ENCODE measurements around the gene RNF224.
A peak's percentile ranks its signal among the peaks of the same experiment; 100 is the strongest.
"Not testable (repeated sequence)": the region's sequence is repeated elsewhere in the genome, so short reads cannot be mapped to it uniquely, and the experiment has no call there.

Gene RNF224

DNA sequence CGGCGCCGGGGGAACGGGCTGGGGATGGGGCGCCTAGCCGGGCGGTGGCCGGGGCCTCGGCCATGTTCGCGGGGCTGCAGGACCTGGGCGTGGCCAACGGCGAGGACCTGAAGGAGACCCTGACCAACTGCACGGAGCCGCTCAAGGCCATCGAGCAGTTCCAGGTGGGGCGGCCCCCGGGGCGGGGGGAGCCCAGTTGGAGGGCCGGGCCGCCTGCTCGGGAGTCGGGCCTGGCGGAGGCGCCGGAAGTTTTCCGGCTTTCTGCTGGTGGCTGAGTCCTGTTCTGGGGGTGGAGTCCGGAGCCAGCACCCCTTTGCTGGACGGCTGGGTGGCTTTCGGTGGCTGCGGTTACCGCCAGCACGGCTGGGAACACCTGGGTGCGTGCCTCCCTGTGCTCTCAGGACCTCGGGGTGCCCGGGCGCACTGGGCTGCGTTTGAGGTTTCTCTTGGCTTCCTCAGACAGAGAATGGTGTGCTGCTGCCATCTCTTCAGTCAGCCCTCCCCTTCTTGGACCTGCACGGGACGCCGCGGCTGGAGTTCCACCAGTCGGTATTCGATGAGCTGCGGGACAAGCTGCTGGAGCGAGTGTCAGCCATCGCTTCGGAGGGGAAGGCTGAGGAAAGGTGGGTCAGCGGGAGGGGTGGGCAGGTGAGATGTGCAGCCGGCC, 28.3 kb downstream of the RNF224 start:
- DNase-seq: peak; percentile 28

DNA sequence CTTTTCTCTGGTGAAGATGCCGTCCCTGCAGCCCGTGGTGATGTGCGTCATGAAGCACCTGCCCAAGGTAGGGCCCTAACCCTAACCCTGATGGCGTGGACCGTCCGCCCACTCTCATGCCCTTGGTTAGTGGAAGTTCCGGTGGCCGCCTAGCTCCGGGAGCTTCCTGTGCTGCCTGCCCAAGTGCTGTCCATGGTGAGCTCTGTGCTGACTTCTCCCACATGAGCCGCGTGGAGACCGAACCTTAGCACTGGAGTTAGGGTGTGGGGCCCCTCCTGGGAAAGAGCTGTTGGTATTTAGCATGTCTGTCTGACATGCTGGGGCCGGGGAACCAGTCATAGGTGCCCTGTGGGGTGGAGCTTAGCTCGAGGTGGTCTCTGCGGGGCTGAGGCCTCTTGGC, 29.1 kb downstream of the RNF224 start:
- DNase-seq: no peak

DNA sequence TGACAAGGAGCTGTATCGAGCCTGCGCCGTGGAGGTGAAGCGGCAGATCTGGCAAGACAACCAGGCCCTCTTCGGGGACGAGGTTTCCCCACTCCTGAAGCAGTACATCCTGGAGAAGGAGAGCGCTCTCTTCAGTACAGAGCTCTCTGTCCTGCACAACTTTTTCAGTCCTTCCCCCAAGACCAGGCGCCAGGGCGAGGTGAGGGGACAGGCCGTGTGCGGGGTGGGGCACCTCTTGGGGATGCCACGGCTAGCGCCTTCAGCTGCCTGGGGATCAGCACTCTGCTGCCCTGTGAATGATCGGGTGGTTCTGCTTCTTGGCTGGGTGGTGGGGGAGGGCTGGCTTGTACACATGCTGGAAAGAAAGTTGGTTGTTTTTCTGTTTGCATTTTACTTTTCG, 29.6 kb downstream of the RNF224 start:
- DNase-seq: no peak

DNA sequence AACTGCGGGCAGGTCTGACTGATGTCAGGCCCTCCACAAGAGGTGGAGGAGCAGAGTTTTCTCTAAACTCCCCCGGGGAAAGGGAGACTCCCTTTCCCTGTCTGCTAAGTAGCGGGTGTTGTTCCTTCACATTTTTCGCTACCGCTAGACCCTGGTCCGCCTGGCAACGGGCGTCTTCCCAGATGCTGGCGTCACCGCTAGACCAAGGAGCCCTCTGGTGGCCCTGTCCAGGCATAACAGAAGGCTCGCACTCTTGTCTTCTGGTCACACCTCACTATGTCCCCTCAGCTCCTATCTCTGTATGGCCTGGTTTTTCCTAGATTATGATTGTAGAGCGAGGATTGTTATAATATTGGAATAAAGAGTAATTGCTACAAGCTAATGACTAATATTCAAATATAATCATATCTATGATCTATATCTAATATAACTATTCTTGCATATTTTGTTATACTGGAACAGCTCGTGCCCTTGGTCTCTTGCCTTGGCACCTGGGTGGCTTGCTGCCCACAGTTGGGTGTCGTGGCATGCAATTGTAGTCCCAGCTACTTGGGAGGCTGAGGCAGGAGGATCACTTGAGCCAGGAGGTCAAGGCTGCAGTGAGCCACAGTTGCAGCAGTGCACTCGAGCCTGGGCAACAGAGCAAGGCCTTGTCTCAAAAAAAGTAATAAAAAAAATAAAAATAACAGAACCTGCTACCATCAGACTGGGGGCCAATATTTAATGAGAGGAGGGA, 35.0 kb downstream of the RNF224 start:
- DNase-seq: not testable (repeated sequence)

DNA sequence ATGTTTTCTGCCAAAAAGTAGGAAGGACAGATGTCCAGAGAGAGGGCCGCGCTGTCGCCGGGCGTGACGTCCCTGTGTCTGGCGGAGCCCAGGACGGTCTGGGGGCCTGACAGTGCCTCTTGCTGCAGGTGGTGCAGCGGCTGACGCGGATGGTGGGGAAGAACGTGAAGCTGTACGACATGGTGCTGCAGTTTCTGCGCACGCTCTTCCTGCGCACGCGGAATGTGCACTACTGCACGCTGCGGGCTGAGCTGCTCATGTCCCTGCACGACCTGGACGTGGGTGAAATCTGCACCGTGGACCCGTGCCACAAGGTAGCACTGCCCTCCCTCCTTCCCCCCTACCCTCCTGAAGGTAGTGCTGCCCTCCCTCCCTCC, 35.6 kb downstream of the RNF224 start:
- no peak for DNase-seq

DNA sequence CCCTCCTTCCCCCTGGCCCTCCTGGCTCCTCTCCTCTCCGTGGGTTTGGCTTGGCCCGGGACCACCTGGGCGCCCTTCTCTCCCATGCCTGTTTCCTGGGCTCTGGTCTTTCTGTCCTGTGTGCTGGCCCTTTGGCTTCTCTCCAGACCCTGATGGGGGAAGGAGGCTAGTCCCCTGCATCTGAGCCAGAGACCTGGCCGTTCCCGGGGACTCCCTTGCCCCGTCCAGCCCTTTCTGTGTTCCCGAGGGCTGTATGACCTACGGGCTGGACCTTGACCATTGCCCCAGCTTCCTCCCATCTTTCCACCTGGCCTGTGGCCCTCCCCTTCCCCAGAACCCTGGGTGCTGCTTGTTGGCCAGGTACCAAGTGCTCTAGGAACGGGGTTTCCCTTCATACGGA, 36.2 kb downstream of the RNF224 start:
- DNase-seq: no peak

DNA sequence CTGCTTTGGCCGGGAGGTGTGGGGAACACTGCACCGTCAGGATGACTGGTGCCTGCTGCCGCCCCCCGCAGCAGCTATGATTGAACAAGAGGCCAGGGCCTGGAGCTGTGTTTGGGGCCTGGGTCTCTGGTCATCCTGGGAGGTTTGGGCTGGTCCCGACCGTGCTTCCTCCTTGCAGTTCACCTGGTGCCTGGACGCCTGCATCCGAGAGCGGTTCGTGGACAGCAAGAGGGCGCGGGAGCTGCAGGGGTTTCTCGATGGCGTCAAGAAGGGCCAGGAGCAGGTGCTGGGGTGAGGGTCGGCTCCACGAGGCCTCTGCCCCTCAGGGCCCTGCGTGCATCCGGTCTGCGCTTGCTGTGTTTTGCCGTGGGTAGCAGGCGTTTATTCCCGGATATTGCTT, 36.8 kb downstream of the RNF224 start:
- no peak for DNase-seq

DNA sequence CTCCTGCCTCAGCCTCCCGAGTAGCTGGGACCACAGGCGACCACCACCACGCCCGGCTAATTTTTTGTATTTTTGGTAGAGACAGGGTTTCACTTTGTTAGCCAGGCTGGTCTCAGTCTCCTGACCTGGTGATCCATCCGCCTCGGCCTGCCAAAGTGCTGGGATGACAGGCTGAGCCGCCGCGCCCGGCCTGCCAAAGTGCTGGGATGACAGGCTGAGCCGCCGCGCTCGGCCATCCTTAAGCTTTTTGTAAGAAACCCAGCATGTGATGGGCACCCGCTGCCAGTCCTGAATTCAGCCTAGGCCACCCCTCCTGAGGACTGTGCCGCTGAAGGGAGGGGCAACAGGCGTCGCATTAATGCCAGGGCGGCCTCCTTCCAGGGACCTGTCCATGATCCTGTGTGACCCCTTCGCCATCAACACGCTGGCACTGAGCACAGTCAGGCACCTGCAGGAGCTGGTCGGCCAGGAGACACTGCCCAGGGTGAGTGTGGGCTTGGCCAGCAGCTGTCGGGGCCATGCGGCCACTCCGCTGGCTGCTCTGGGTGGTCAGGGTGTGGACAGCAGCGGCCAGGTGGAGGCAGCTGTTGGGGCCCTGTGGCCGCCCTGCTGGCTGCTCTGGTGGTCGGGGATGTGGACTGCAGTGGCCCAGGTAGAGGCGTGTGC, 38.3 kb downstream of the RNF224 start:
- DNase-seq: no peak

DNA sequence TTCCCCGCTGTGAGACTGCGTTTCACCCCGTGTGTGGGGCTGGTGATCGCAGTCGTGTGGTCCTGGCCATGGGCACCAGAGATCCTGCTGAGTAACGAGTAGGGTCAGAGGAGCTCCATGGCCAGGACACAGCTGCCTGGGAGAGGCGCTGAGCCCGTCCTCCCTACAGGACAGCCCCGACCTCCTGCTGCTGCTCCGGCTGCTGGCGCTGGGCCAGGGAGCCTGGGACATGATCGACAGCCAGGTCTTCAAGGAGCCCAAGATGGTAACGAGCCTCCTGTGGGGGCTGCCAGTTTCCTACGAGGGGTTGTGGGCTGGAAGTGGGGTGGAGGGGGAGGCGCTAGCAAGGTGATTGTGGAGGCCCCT, 38.8 kb downstream of the RNF224 start:
- no peak for DNase-seq

DNA sequence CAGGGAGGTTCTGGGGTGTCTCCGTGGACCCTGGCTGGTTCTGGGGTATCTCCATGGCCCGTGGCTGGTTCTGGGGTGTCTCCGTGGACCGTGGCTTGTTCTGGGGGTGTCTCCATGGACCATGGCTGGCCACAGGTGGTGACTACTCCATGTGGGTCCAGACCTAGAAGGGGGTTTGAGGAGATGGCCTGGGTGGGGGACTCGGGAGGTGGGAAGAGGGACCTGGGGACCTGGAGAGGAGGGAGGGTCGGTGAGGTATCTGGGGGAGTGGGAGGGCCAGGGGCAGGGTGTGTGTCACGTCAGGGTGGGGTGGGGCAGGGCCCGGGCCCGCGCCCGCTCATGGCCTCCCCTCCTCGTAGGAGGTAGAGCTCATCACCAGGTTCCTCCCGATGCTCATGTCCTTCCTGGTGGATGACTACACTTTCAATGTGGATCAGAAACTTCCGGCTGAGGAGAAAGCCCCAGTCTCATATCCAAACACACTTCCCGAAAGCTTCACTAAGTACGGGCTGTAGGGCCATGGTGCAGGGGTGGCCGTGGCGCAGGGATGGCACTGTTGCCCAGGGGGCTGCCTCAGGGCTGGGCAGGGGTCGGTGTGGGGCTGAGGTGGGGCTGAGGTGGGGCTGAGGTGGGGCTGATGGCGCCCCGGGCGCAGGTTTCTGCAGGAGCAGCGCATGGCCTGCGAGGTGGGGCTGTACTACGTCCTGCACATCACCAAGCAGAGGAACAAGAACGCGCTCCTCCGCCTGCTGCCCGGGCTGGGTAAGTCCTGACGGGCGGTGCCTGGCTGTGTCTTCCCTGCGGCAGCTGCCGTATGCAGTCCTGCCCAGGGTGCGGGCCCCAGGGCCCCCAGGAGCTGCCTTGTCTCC, 39.5 kb downstream of the RNF224 start:
- DNase-seq: no peak

DNA sequence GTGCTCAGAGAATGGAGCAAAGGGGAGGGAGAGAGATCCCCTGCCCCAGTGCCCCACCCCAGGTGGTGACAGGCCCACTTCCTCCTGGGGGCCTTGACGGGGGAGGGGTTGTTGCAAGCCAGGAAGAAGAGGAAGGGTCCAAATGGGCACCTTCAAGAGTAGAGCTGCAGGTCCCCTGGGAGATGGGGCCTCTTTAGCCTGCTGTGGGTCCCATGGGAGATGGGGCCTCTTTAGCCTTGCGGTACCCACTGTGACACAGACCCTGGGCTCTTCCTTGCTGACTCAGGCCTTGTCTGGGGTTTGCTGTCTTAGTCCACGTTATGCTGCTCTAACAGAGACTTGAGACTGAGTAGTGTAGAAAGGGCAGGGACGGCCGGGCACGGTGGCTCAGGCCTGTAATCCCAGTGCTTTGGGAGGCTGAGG, 40.6 kb downstream of the RNF224 start:
- no peak for DNase-seq

DNA sequence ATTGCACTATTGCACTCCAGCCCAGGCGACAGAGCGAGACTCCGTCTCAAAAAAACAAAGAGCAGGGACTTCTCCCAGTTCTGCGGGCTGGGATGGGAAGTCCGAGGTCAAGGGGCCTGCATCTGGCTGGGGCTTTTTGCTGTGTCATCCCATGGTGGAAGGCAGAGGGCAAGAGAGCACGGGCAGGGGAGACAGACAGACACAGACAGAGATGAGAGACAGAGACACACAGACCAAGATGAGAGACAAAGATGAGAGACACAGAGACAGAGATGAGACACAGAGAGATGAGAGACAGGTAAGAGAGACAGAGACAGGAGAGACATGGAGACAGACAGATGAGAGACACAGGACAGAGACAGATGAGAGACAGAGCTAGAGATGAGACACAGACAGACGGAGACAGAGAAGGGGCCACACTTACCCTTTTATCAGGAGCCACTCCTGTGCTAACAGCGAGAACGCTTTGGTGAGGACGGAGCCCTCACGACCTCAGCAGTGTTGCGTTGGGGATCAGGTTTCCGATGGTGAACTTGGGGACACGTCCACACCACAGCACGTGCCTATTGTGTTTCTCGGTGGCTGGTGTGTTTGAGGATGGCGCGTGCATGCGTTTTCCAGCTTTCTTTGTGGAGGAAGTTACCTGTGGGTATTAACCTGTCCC, 41.4 kb downstream of the RNF224 start:
- DNase-seq: no peak

DNA sequence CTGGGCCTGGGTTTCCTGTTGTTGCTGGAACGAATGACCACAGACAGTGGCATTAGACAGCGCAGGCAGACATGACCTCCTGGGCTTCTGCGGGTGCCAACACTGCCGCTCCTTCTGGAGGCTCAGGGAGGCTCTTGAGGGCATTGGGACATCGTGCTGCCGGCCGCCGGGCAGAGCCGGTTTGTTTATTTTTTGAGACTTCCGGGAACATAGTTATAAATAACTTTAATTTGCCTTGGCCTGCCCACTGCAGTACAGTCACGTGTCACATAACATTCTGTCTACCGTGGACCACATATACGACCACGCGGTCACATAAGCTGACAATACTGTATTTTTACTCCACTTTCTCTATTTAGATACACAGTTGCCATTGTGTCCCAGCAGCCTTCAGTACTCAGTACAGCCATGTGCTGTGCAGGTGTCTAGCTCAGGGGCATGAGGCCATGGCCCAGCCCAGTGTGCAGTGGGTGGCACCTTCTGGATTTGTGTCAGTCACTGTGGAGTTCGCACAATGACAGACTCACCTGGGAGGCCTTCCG, 42.0 kb downstream of the RNF224 start:
- no peak for DNase-seq

DNA sequence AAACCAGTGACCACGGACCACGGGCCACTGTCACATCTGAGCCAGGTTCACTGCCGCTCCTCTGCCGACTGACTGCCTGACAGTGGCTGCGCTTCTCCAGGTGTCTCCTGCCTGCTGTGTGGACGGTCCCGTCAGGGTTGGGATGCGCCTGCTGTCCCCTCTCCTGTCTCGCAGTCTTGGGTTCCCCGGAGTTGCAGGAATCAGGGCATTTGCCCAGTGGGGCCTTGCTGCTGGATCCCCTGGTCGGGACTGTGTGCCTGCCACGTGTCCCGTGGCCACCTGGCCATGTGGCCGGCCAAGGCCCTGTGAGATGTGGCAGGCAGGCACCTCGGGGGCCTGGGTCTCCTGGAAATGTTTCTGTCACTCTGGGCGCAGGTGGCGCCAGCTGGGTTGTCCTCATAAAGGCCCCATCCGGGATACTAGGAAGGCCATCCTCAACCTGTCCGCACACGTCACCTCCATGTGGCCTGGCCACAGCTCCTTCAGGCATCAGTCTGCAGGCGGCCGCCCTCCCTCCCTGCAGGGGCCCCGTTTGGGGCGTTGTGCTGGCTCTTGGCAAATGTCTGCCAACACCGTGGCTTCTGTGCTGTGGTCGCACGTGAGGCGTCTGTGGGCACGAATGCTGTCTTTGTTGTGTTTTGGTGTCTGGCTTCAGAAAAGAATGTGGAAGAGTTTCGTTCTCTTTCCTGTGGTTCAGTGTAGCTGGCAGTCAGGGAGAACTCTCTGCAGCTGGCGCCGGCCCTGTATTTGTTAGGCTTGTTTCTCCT, 43.8 kb downstream of the RNF224 start:
- DNase-seq: no peak

DNA sequence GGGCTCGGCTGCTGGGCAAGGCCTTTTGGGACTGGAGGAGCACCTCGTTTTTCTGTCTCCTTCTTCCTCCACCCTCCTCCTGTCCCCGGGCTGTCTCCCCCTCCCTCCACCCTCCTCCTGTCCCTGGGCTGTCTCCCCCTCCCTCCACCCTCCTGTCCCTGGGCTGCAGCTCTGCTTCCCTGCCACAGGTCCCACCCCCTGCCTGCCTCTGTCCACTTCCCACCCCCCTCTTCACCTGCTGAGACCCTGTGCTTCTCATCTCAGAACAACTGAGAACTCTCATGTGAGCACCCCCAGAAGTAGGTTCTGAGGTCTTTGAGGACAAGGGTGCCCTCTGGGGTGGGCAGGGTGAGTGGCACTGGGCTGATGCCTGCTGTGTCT, 44.4 kb downstream of the RNF224 start:
- no peak for DNase-seq

DNA sequence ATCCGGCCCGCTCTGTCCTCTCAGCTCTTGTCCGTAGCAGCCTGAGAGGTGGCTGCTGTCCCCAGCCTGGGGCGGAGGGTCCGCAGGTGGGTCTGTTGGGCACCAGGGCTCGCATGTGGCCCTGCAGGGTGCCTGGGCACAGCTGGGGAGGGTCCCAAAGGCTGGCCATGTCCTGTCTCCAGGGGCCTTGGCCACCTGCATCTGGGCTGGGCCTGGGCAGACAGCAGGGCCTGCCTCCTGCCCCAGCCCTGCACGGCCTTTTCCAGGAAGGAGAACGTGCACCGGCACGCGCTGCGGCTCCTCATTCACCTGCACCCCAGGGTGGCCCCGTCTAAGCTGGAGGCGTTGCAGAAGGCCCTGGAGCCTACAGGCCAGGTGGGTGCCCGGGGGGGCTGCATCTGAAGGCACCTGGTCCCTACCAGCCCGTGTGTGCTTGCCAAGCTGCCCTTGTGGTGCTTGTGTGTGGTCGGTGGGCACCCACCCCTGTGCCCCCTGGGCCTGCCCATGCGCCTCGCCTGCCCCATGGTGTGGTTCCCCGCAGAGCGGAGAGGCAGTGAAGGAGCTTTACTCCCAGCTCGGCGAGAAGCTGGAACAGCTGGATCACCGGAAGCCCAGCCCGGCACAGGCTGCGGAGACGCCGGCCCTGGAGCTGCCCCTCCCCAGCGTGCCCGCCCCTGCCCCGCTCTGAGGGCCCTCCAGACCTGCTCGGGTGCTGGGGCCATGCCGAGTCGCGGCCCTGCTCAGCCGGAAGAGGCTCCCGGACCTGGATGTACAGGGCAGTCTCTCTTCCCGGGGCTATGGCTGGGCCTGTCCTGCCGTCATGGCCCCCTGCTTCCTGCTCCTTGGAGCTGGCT, 45.2 kb downstream of the RNF224 start:
- DNase-seq: no peak

DNA sequence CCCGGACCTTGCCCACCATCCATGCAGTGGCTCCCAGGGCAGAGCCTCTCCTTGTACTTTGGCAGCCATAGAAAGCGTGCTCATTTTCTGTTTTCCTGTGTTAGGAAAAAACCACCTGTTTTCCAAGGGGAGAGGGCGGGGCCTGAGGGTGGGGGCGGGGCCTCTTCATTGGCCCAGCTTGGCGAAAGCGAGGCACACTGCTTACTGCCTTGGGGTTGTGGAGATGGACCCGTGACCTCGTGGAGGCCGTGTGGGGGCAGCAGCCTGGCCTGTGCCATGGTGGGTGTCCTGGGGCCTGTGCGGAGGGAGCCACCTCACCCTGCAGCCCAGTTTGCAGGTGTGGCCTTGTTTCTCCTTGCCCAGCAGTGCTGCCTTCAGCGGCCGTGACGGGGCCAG, 45.8 kb downstream of the RNF224 start:
- no peak for DNase-seq

DNA sequence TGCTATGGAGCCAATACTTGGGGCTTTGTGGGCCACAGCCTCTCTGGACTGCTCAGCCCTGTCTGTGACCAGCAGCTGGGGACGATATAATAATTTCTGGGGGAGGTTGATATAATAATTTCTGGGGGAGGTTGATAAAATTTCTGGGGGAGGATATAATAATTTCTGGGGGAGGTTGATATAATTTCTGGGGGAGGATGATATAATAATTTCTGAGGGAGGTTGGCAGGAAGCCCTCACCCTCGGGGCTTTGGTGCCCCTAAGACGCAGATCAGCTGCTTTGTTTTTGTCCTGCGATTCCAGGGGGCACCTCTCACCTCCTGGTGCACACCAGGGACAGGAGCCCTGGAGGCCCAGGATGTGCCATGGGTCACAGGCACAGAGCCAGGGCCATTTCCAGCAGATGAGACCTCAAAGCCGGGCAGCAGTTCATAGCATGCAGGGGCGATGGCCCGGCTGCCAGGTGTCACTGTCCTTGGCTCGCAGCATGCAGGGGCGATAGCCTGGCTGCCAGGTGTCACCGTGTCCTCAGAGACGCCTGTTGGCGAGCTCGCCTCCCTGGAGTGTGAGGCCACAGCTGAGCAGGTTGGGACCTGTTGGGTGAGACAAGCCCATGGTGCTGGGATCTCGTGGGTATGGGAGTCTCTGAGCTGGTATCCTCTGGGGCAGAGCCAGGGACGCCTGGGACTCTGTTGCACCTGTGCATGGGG, 46.5 kb downstream of the RNF224 start:
- no peak for DNase-seq

DNA sequence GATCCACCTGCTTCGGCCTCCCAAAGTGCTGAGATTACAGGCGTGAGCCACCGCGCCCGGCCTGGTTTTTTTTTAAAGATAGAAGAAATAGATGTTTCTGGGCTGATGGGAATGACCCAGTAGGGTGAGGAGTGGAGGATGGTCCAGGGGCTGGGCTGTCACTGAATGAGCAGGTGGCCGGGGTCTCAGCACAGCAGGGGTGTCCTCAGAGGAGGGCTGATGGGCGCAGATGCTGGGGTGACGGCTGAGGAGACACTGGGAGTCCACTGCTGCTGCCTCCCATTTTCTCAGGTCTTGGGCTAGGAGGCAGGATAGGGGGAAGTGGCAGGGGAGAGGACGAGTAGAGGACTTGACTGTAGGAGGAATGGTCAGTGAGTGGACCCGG, 47.9 kb downstream of the RNF224 start:
- no peak for DNase-seq

All from fibroblast of skin of right quadriceps (primary cell).